ENCODE results near the gene NRAP. TPM values are rescaled to one million over a fixed set of nuclear protein-coding genes. Genes with fewer than 3 reads are reported as not detected.

The NRAP gene
- total and polyA plus RNA-seq, 10 of the 15 experiments (the other 5 are each of a cell fraction or from before 2014, with no cell fraction given): not detected

GRCh38 chr10:113592380-113592779 is 71.5 kb downstream of the NRAP start:
- intact Hi-C loops (cut with micrococcal nuclease; ENCODE audit: unreplicated experiment) (no loop called here), in situ Hi-C loops (cut with MboI) (no loop called here)
- no peak overlapping the region for H2AFZ ChIP-seq (ENCODE audit: control insufficient read depth, low read depth, low read length)
- 22% methylated on average over 8 of the region's 8 CpGs for WGBS (ENCODE audit: insufficient coverage, insufficient replicate concordance, low lambda C conversion rate, missing lambda C conversion rate)
- no peaks in the 10 kb centered on the region for H3K36me3 ChIP-seq (ENCODE audit: control insufficient read depth in 2 of 2, insufficient read depth in 2 of 2, low read length in 1 of 2)
- no peaks in the 10 kb centered on the region for H3K9me3 ChIP-seq (replicated peaks; ENCODE audit: control insufficient read depth, insufficient read depth, low read length)
- ChIA-PET POLR2A (no interaction called here), RAD21 (ENCODE audit: unreplicated experiment) (no interaction called here), CTCF (interaction anchor here (0.6 kb wide), 1 partner anchor 17 kb away, joined by 3 read pairs; no protein-coding TSS in a partner anchor), SMC1A (ENCODE audit: uncharacterized antibody, unreplicated experiment) (no interaction called here)
- peaks cover 0 to 3% of the 10 kb centered on the region in 2 experiments; a peak in 2 of 4 replicates for H3K27me3 ChIP-seq (replicated peaks in 1 of 2; ENCODE audit: control insufficient read depth in 2 of 2, insufficient read depth in 2 of 2, low read length in 1 of 2)
- H4K20me1 ChIP-seq (ENCODE audit: control insufficient read depth, insufficient read depth): no peaks in the 10 kb centered on the region
- DNase-seq (ENCODE audit: low read depth, low spot score) (no peak), FAIRE-seq (no peak), ATAC-seq (no peak)
- no peak overlapping the region for H3K4me3 ChIP-seq
- no peak overlapping the region for H3K4me2 ChIP-seq (ENCODE audit: control insufficient read depth, insufficient read depth)
- H3K79me2 ChIP-seq (ENCODE audit: control insufficient read depth, insufficient read depth, low read length): no peaks in the 10 kb centered on the region
- H3K4me1 ChIP-seq (ENCODE audit: control insufficient read depth, insufficient read depth, low read length): no peaks in the 10 kb centered on the region
- TF ChIP-seq HDAC2 (IDR thresholded peaks at IDR 0.05) (no peak), MYB (IDR thresholded peaks at IDR 0.05; ENCODE audit: borderline replicate concordance, low read depth, low read length) (no peak), SIX5 (IDR thresholded peaks at IDR 0.05; ENCODE audit: low read depth, low read length, severe bottlenecking) (no peak), ZBTB4 (CRISPR knock-in tag; IDR thresholded peaks at IDR 0.05) (no peak), MEF2A (IDR thresholded peaks at IDR 0.05; ENCODE audit: insufficient read depth, low read depth, low read length) (no peak), CBFB (IDR thresholded peaks at IDR 0.05; ENCODE audit: low read depth) (no peak), ZBTB33 (IDR thresholded peaks at IDR 0.05) (no peak), NKRF (conservative IDR thresholded peaks at IDR 0.05) (no peak), NFIC (IDR thresholded peaks at IDR 0.05; ENCODE audit: low read depth, low read length) (no peak), IRF5 (IDR thresholded peaks at IDR 0.05; ENCODE audit: borderline replicate concordance) (no peak), MLLT1 (IDR thresholded peaks at IDR 0.05) (no peak)
- no peak overlapping the region for H3K9ac ChIP-seq (ENCODE audit: control insufficient read depth, insufficient read depth, low read length)
- BruUV-seq (replicated peaks): no TSS peak
- no peak overlapping the region for H3K27ac ChIP-seq (ENCODE audit: control insufficient read depth, insufficient read depth)

Measured in GM12878 (cell line).